GM21528 (cell line): Measurements from ENCODE around the gene GLT1D1.

ENCODE experiments used
- ATAC-seq: cut with Tn5 transposase; IDR thresholded peaks from one replicate; pipeline ENCODE4 v1.9.1; 2021; ENCODE audit warnings: mild to moderate bottlenecking, moderate library complexity; ENCODE audit not compliant: unreplicated experiment, low FRiP score

Gene GLT1D1

DNA sequence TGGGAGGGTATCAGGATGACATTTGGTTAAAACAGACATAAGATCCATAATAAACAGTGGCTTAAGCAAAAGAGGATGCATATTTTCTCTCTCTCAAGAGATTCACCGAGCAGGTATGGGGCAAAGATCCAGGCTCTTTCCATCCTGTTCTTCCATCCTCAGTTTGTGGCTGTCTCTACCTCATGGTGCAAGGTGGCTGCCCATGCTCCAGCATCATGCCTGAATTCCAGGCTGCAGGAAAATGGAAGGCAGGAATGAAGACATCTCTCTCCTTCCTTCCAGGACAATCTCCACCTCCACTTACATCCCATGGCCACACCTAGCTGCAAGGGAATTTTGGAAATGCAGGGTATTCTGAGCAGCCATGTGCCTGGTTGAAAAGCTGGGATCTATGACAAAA is 136.0 kb downstream of the GLT1D1 start:
- no peak for ATAC-seq

DNA sequence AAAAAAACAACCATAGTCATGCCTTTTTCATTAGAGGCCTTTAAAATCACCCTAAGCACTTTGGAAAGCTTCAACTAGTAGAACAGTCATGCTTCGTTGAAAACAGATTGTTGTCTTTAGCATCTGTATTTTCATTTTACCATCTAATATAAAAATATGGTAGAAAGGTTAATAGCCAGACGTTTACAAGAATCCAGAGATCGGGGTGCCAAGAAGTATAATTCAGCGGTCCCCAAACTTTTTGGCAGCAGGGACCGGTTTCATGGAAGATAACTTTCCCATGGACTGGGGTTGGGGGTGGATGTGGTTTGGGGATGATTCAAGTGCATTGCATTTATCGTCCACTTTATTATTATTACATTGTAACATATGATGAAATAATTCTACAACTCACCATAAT is 138.4 kb downstream of the GLT1D1 start:
- ATAC-seq = no peak

DNA sequence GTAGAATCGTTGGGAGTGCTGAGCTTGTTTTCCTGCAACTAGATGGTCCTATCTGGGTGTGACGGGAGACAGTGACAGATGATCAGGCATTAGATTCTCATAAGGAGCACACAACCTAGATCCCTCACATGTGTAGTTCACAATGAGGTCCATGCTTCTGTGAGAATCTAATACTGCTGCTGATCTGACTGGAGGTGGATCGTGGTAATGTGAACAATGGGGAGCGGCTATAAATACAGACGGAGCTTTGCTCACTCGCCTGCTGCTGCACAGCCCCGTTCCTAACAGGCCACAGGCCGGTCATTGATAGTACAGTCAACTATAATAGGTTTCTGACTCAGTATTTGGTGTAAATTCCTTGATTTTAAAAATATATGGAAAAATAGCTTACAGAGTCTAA is 138.8 kb downstream of the GLT1D1 start:
- no peak for ATAC-seq

DNA sequence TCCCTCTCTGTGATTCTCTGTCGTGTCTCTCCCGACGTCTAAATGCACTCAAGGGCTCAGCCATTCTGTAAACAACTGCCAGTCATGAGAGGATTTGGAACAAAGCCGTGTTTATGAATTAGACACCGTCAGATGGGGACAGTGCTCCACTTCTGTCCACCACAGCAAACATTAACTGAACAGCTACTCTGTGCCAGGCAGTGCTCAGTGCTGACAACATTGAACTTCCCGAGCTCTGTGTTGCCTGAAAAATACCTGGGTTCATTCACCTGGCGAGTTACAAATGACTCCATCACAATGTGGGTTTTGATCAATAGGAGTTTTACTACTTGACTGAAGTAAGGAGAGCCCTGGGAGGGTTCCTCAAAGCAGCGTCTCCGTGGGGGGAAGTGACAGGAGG is 139.3 kb downstream of the GLT1D1 start:
- no peak for ATAC-seq

DNA sequence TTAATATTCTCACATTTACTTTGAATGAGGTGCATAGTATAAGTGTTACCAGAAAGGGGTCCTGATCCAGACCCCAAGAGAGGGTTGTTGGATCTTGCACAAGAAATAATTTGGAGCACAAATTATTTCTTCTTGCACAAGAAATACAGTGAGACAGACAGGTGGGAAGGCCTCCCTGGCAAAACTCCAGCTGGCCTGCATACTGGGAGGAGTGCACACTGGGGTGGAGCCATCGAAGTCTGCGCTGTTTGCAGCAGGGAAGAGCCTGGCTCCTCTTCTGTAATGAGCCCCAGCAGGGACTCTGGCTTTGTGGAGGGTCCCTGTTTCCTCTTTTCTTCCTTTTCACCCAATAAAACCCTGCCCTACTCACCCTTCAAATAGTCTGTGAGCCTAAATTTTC is 141.6 kb downstream of the GLT1D1 start:
- no peak for ATAC-seq

DNA sequence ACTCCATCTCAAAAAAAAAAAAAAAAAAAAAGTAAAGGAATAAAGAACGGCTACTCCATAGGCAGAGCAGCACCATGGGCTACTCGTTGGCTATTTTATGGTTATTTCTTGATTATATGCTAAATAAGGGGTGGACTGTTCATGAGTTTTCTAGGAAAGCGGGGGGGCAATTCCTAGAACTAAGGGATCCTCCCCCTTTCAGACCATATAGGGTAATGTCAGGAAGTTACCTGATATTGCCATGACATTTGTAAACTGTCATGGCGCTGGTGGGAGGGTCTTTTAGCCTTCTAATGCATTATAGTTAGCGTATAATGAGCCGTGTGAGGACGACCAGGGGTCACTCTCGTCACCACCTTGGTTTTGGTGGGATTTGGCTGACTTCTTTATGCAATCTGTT is 142.3 kb downstream of the GLT1D1 start:
- no peak for ATAC-seq

DNA sequence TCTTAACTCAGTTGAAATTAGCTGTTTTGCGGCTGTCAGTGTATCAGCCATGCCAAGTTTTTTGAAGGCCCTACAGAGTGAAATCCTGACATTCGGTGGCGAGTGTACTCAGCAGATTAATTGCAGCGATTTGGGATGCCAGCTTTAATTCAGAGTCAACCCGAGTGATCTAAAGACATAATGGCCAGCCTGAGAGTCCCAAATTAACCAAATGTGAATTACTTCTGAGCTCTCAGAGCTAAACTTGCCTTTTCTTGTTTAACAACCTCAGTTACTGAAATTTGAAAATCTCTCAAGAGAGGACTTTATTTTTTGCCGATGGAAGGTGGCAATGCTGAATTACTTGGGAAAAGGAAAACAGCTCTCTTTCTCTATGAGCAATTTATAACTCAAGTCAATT is 148.5 kb downstream of the GLT1D1 start:
- ATAC-seq = no peak

DNA sequence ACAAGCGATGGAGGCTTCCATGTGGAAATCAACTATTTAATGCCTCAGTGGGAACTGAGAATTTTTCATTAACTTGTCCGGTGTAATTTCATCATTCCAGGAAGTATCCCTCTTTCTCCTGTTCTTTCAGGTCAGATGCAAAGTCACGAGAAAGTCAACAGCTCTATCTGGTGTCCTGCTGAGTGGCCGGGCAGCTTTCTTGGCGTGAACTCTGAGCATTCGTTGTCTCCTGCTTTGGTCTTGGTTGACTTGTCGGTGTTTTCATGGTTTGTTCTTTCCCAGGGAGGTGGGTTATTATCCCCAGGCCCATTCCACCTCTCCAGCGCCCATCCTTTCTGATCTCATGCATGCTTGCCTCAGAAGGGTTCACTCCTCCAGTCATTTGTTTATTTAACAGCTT is 149.1 kb downstream of the GLT1D1 start:
- ATAC-seq = no peak

DNA sequence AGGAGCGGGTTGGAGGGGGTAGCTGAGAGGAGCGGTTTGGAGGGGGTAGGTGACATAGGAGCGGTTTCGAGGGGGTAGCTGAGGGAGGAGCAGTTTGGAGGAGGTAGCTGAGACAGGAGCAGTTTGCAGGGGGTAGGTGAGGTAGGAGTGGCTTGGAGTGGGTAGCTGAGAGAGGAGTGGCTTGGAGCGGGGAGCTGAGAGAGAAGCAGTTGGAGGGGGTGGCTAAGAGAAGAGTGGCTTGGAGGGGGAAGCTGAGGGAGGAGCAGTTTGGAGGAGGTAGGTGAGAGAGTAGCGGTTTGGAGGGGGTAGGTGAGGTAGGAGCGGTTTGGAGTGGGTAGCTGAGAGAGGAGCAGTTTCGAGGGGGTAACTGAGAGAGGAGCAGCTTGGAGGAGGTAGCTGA is 152.1 kb downstream of the GLT1D1 start:
- ATAC-seq = no peak

DNA sequence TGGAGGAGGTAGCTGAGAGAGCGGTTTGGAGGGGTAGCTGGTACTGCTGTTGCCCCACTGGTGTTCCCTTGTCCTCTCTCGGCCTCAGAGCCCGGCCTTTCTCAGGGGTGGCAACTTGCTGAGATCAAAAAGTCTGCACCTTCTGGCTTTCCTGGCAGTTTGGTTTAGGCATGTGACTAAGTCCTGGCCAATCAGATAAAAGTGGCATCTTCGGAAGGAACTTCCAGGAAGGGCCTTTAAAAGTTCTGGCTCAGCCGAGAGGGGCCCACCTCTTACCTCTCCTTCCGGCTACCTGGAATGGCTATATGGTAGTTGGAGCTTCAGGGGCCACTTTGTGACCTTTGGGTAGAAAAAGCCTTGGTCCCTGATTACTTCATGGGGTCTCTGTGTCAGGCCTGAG is 152.6 kb downstream of the GLT1D1 start:
- ATAC-seq = no peak

DNA sequence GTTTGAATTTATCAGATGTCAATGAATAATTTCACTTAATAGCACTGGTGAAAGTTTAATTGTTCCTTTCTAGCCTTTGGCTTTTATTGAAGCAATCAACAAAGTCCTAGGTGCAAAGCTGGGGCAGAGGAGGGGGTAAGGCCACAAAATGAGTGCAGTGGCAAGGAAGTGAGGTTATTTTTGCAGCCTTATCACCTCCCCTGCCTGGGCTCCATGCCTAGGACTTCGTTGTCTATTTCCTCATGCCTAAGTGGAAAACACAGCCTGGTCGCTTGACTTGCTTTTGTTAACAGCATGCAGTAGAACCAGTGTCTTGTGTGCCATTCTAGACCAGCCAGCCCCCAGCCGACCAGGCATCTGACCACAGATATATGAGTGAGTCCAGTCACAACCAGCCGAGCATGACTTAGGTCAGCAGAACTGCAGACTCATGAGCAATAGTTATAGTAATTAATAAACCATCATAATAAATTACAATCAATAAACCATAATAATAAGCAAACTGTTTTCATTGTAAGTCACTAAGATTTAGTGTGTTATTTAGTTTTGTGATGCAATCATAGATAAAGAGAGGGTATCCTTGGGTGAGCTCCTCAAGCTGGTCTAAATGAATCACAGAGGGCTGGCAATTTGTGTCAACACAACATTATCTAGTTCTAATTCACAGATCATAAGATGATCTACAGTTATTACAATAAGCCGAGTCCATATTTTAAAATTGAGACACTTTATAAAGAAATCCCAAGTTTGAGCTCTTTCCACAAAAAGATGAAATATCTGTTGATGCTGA is 156.8 kb downstream of the GLT1D1 start:
- ATAC-seq = no peak

DNA sequence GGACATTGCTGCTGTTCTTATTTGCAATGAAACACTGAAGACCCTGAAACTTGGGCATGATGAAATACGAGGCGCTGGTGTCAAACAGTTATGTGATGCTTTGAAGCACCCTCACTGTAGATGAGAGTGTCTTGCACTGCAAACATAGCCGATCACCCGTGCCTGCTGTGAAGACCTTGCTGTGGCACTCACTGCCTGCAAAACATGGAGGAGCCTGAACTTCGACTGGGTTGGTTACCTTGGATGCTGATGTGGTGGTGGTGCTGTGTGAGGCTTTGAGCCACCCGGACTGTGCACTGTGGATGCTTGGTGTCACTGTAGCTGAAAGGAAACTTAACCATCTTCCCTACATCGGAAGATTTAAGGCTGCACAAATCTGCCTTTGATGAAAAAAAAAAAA is 162.9 kb downstream of the GLT1D1 start:
- ATAC-seq = no peak

DNA sequence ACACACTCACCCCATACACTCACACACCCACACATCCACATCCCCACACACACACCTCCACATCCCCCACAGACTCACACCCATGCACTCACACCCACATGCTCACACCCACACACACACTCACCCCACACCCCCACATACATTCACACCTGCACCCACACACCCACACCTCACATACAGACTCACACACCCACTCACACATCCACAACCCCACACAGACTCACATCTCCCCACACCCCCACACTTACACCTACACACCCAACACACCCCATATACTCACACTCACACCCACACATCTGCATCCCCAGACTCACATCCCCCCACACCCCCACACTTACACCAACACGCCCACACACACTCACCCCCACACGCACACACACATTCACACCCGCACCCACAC is 171.8 kb downstream of the GLT1D1 start:
- ATAC-seq = no peak

DNA sequence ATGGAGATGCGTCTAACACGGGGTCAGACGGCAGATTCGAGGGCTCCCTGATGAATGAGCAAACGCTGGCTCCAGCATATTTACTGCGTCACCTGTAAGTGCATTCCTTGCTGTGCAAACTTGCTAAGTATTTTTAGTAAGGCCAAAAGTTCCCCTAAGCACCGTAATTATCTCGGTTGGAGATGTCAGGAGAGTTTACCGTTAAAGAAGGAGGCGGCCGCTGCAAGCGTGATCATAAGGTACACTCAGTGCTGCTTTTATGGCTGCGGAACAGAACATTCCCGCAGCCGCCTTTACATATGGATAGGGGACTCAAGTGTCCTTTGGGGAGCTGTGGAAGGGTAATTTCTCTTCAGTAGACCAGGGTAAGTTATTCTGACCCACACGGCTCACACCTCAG is 175.6 kb downstream of the GLT1D1 start:
- ATAC-seq = no peak
